HL-60/S4 treated with retinoic acid at 250 ng/mL for 4 days and 3 days (cell line): ENCODE results near the gene GREB1L.

ENCODE experiments used
- in situ Hi-C: fragments of 300-500 bp; cut with MboI; formaldehyde crosslinking; loops from 2 replicates; pipeline ENCODE4 v1.7.0; 2022; ENCODE audit warnings: low sequenced_read_pairs

The GREB1L gene

GRCh38 chr18:21361307-21361880, 119.4 kb downstream of the GREB1L start:
- in situ Hi-C loops, result loop anchor here (25.0 kb wide), 1 partner anchor 101 kb away; no protein-coding TSS in a partner anchor

DNA sequence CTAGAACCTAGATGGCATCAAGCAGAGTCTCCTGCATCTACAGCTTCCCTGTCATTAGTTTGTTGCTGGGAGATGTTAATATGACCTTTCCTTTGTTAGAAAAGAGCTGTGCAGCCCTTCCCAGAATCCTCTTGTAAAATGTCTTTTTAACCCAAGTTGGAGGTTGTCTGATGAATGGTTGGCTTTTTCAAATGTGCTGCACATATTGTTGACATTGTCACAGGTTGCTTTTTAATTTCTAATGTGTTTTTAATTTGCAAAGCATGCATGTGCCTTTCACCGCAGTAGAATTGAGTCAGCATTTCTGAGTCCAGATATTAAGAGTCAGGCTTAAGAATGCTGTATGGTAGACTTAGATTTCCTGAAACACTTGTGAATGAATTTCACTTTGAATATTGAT, 120.8 kb downstream of the GREB1L start:
- in situ Hi-C loops, result loop anchor here (25.0 kb wide), 1 partner anchor 99 kb away; no protein-coding TSS in a partner anchor

GRCh38 chr18:21363348-21363747, 121.3 kb downstream of the GREB1L start:
- in situ Hi-C loops, result loop anchor here (25.0 kb wide), 1 partner anchor 99 kb away; no protein-coding TSS in a partner anchor

GRCh38 chr18:21364471-21364870, 122.4 kb downstream of the GREB1L start:
- in situ Hi-C loops, result loop anchor here (25.0 kb wide), 1 partner anchor 98 kb away; no protein-coding TSS in a partner anchor

GRCh38 chr18:21366896-21367295, 124.9 kb downstream of the GREB1L start:
- in situ Hi-C loops, result loop anchor here (25.0 kb wide), 1 partner anchor 95 kb away; no protein-coding TSS in a partner anchor

- in situ Hi-C loops, result loop anchor here (25.0 kb wide), 1 partner anchor 93 kb away; no protein-coding TSS in a partner anchor
Observed at GRCh38 chr18:21369146-21369545, 127.1 kb downstream of the GREB1L start.

DNA sequence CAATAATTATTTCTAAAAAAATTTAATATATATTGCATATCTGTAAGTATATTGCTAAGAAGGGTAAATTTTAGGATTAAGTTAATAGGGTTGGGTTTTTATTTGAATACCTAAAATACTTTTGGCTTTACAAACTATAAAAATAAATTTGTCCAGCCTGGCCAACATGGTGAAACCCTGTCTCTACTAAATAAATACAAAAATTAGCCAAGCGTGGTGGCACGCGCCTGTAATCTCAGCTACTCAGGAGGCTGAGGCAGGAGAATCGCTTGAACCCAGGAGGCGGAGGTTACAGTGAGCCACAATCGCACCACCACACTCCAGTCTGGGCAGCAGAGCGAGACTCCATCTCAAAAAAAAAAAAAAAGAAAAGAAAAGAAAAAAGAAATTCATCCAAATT, 127.6 kb downstream of the GREB1L start:
- in situ Hi-C loops, result loop anchor here (25.0 kb wide), 1 partner anchor 93 kb away; no protein-coding TSS in a partner anchor

DNA sequence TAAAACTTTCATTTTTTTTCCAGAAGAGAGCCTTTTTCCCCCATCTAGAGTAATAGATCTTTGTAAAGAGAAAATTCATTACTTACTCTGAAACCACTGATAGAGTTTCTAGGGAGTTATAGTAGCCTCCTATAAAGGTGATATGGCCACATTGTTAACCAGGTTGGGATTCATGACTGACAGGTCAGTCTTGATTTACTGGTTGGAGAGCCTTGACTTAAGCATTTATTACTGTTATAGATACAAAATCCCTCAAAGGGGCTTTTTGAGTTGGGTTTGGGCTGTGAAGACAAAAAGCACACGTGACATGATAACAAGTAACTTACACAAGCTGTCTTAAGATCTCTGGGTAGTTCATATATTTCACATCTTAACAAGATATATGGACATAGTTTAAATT, 141.0 kb downstream of the GREB1L start:
- in situ Hi-C loops, result no loop called here

- in situ Hi-C loops, result no loop called here
Observed at GRCh38 chr18:21386523-21387240, 144.7 kb downstream of the GREB1L start.

GRCh38 chr18:21387886-21388285, 145.9 kb downstream of the GREB1L start:
- in situ Hi-C loops, result no loop called here

GRCh38 chr18:21389283-21389682, 147.3 kb downstream of the GREB1L start:
- in situ Hi-C loops, result no loop called here

- in situ Hi-C loops, result no loop called here
Observed at GRCh38 chr18:21389903-21390302, 147.9 kb downstream of the GREB1L start.

DNA sequence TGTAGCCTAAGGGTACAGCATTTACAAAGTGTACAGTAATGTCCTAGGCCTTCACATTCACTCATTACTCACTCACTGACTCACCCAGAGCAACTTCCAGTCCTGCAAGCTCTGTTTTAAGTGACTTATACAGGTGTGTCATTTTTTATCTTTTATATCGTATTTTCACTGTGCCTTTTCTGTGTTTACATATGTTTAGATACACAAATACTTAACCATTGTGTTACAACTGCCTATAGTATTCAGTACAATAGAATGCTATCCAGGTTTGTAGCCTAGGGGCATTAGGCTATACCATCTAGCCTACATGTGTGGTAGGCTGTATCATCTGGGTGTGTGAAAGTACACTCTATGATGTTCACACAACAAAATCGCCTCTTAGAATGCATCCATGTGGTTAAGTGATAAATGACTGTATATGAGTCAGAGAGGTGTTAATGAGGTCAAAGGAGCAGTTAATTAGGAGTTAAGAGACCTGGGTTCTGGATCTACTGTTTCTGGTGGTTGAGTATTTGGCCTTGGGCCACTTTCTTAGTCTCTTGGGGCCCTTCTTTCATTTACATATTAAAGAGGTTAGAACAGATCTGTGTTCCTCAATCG, 149.1 kb downstream of the GREB1L start:
- in situ Hi-C loops, result no loop called here

DNA sequence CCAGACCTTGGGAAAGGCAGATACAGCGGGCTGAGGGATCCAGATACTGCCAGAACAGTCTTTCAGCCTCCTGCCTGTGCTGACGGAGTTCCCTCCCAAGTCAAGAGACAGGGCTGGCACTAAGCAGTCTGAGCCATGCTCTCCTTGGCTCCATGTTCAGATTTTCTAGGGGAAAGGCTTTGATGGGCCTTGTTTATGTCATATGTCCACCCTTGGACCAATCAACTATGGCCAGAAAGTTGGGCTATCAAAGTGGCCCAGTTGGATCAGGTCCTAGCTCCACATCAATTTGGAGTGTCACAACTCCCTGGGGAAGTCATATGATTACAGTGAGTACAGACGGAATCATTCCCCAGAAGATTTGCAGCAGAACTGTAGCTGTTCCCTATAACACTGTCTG, 152.0 kb downstream of the GREB1L start:
- in situ Hi-C loops, result no loop called here

- in situ Hi-C loops, result no loop called here
Observed at GRCh38 chr18:21398121-21398520, 156.1 kb downstream of the GREB1L start.

GRCh38 chr18:21402272-21402671, 160.2 kb downstream of the GREB1L start:
- in situ Hi-C loops, result loop anchor here (10.0 kb wide), 1 partner anchor 63 kb away; no protein-coding TSS in a partner anchor

- in situ Hi-C loops, result loop anchor here (10.0 kb wide), 1 partner anchor 60 kb away; no protein-coding TSS in a partner anchor
Observed at GRCh38 chr18:21404426-21404825, 162.4 kb downstream of the GREB1L start.

GRCh38 chr18:21406116-21406515, 164.1 kb downstream of the GREB1L start:
- in situ Hi-C loops, result loop anchor here (10.0 kb wide), 1 partner anchor 59 kb away; no protein-coding TSS in a partner anchor

GRCh38 chr18:21408681-21409080, 166.6 kb downstream of the GREB1L start:
- in situ Hi-C loops, result loop anchor here (10.0 kb wide), 1 partner anchor 56 kb away; no protein-coding TSS in a partner anchor

DNA sequence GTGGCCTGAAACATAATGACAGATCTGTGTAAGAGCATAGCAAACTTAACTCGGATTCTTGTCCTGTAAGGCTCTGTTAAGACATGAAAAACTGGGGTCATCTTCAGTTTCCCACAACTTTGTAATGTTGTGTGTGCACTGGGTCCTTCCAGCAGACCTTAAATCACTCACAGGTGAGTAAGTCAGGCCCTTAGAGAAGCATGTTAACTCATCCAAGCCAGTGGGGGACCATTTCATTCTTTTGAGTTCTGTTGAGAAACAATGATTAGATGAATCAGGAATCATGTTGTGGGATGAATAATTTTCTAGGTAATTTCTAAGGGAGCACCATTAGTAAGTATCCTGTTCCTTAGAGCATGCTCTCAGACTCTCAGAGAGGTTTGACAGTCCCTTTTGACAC, 191.4 kb downstream of the GREB1L start:
- in situ Hi-C loops, result no loop called here

DNA sequence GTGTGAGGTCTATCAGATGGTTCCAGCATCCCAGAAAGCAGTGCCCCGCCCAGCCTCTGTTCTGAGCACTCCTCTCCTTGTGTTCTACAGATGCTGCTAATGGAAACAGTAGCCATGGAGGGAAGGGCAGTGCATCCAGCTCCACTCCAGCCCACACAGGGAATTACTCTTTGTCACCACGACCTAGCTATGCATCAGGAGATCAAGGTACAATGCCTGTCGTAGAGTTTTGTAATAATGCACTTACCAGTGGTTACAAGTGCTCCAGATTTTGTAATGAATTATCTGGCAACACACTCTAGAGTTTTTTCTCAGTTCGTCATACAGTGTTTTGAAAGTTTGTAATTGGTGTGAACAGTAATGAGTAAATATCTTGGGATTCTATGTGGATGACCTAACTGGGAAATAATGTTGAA, 197.4 kb downstream of the GREB1L start:
- in situ Hi-C loops, result no loop called here
